HepG2 (cell line): Measurements from ENCODE around the gene TJP1. TPM values are rescaled to one million over a fixed set of nuclear protein-coding genes. Genes with fewer than 3 reads are reported as not detected.

ENCODE experiments used
- ARID4A ChIP-seq: sonication (generic); formaldehyde crosslinking; IDR thresholded peaks from 2 replicates; pipeline ENCODE4 v1.5.0; 2020; ENCODE audit warnings: mild to moderate bottlenecking, missing genetic modification reagents, borderline replicate concordance
- KLF13 ChIP-seq: sonication (generic); formaldehyde crosslinking; IDR thresholded peaks from 2 replicates; pipeline ENCODE4 v1.4.0; 2020; ENCODE audit warnings: mild to moderate bottlenecking, missing genetic modification reagents
- NR2C2 ChIP-seq: sonication (generic); formaldehyde crosslinking; IDR thresholded peaks from 2 replicates; pipeline ENCODE4 v1.4.0; 2020; ENCODE audit warnings: missing genetic modification reagents, mild to moderate bottlenecking, moderate library complexity, borderline replicate concordance
- NR2F1 ChIP-seq, 2 experiments: fragments of 450-650 bp in 1 of 2; formaldehyde crosslinking in 1 of 2; IDR thresholded peaks; 2 replicates each; pipeline versions ENCODE4 v1.5.0 to v1.6.1; 2016 to 2020; ENCODE audit warnings: mild to moderate bottlenecking in 1 of 2, missing compliant biosample characterization in 1 of 2, missing genetic modification reagents in 1 of 2, moderate library complexity in 1 of 2
- SMAD3 ChIP-seq: sonication (generic); formaldehyde crosslinking; IDR thresholded peaks from 2 replicates; pipeline ENCODE4 v1.4.0; 2020; ENCODE audit warnings: missing genetic modification reagents
- TAF15 ChIP-seq: fragments of 200-400 bp; formaldehyde crosslinking; IDR thresholded peaks from one replicate; pipeline ENCODE4 v1.6.1; 2018; ENCODE audit warnings: mild to moderate bottlenecking, low read depth, low read length; ENCODE audit not compliant: poor library complexity, severe bottlenecking
- THAP7 ChIP-seq: sonication (generic); formaldehyde crosslinking; IDR thresholded peaks from 2 replicates; pipeline ENCODE4 v1.8.1; 2023; ENCODE audit warnings: mild to moderate bottlenecking, missing genetic modification reagents
- YEATS4 ChIP-seq: sonication (generic); formaldehyde crosslinking; IDR thresholded peaks from 2 replicates; pipeline ENCODE4 v1.4.0; 2020; ENCODE audit warnings: missing genetic modification reagents, borderline replicate concordance
- ZFP37 ChIP-seq: sonication (generic); formaldehyde crosslinking; IDR thresholded peaks from 2 replicates; pipeline ENCODE4 v1.4.0; 2020; ENCODE audit warnings: missing genetic modification reagents, borderline replicate concordance
- ZNF256 ChIP-seq: sonication (generic); formaldehyde crosslinking; conservative IDR thresholded peaks from 2 replicates; pipeline ENCODE4 v1.4.0; 2020; ENCODE audit warnings: missing genetic modification reagents
- ZNF350 ChIP-seq: sonication (generic); formaldehyde crosslinking; IDR thresholded peaks from 2 replicates; pipeline ENCODE4 v1.4.0; 2020; ENCODE audit warnings: mild to moderate bottlenecking, low read depth, missing genetic modification reagents, borderline replicate concordance
- ZNF564 ChIP-seq: sonication (generic); formaldehyde crosslinking; IDR thresholded peaks from 2 replicates; pipeline ENCODE4 v1.8.1; 2023; ENCODE audit warnings: mild to moderate bottlenecking, missing genetic modification reagents
- ZNF572 ChIP-seq: sonication (generic); formaldehyde crosslinking; IDR thresholded peaks from 2 replicates; pipeline ENCODE4 v1.5.1; 2020; ENCODE audit warnings: mild to moderate bottlenecking, missing genetic modification reagents
- ZNF597 ChIP-seq: sonication (generic); formaldehyde crosslinking; IDR thresholded peaks from 2 replicates; pipeline ENCODE4 v1.5.0; 2020; ENCODE audit warnings: missing genetic modification reagents
- ZNF629 ChIP-seq: sonication (generic); formaldehyde crosslinking; conservative IDR thresholded peaks from 2 replicates; pipeline ENCODE4 v1.5.0; 2020; ENCODE audit warnings: missing genetic modification reagents
- ZNF644 ChIP-seq: IDR thresholded peaks from 2 replicates; pipeline ENCODE4 v1.6.1; 2016; ENCODE audit warnings: low read depth
- polyA plus RNA-seq, 8 experiments: library from polyadenylated mRNA; depleted of rRNA in 3 of 8; stranded (reverse) in 7 of 8; unstranded in 1 of 8; fragments of >200 nt; fragmentation: Illumina TruSeq in 4 of 8; extraction: Trizol in 4 of 8; gene quantifications; 2 replicates each; pipeline versions ENCODE4 v1.2.1 to v1.2.3, GENCODE V29; 2011 to 2016; ENCODE audit warnings: low read depth in 4 of 8, missing spikeins in 1 of 8, mixed read lengths in 1 of 8; ENCODE audit not compliant: insufficient read depth in 1 of 8
- total RNA-seq, 5 experiments: library from RNA; depleted of rRNA; stranded (reverse); fragments of >200 nt; fragmentation: Illumina TruSeq; extraction: Trizol; gene quantifications; 2 replicates each; pipeline ENCODE4 v1.2.3, GENCODE V29; 2016; ENCODE audit warnings: low read depth in 1 of 5
- TF ChIP-seq, protein P1 (sequence below): IDR thresholded peaks from 2 replicates; pipeline ENCODE4 v1.6.1; 2016; ENCODE audit warnings: missing genetic modification reagents, missing compliant biosample characterization
- TF ChIP-seq, protein P2 (sequence below): sonication (generic); formaldehyde crosslinking; IDR thresholded peaks from 2 replicates; pipeline ENCODE4 v1.5.1; 2020; ENCODE audit warnings: mild to moderate bottlenecking, missing genetic modification reagents

The TJP1 gene
- total and polyA plus RNA-seq, 2 of the 13 experiments (the other 11 are each of a cell fraction or from before 2014, with no cell fraction given): 25.9 to 27.1 TPM

- TF ChIP-seq ZNF572 (CRISPR knock-in tag) (peak; percentile 91), ZNF629 (CRISPR knock-in tag) (no peak), ARID4A (CRISPR knock-in tag) (peak; percentile 66), THAP7 (CRISPR knock-in tag) (0 out of 2 replicates have a peak, but pooled peaks have one; percentile 36), YEATS4 (0 out of 2 replicates have a peak, but pooled peaks have one; percentile 7), ZNF597 (CRISPR knock-in tag) (no peak), ZNF350 (CRISPR knock-in tag) (peak; percentile 31; the same call in 1 of the 2 replicates), NR2F1 (CRISPR knock-in tag; IDR thresholded peaks at IDR 0.05) (0 out of 4 replicates have a peak, but pooled peaks of 1 of the 2 experiments have one; percentile 12), ZNF644 (peak; percentile 89), TAF15 (no peak), ZNF564 (CRISPR knock-in tag) (peak; percentile 57; the same call in 1 of the 2 replicates), SMAD3 (no peak), NR2C2 (0 out of 2 replicates have a peak, but pooled peaks have one; percentile 34), KLF13 (CRISPR knock-in tag) (0 out of 2 replicates have a peak, but pooled peaks have one; percentile 31), ZFP37 (CRISPR knock-in tag) (peak; percentile 75; the same call in 1 of the 2 replicates), ZNF256 (CRISPR knock-in tag) (no peak)
- TF ChIP-seq, protein P1, sequence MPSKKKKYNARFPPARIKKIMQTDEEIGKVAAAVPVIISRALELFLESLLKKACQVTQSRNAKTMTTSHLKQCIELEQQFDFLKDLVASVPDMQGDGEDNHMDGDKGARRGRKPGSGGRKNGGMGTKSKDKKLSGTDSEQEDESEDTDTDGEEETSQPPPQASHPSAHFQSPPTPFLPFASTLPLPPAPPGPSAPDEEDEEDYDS (CRISPR knock-in tag): no peak
- TF ChIP-seq, protein P2, sequence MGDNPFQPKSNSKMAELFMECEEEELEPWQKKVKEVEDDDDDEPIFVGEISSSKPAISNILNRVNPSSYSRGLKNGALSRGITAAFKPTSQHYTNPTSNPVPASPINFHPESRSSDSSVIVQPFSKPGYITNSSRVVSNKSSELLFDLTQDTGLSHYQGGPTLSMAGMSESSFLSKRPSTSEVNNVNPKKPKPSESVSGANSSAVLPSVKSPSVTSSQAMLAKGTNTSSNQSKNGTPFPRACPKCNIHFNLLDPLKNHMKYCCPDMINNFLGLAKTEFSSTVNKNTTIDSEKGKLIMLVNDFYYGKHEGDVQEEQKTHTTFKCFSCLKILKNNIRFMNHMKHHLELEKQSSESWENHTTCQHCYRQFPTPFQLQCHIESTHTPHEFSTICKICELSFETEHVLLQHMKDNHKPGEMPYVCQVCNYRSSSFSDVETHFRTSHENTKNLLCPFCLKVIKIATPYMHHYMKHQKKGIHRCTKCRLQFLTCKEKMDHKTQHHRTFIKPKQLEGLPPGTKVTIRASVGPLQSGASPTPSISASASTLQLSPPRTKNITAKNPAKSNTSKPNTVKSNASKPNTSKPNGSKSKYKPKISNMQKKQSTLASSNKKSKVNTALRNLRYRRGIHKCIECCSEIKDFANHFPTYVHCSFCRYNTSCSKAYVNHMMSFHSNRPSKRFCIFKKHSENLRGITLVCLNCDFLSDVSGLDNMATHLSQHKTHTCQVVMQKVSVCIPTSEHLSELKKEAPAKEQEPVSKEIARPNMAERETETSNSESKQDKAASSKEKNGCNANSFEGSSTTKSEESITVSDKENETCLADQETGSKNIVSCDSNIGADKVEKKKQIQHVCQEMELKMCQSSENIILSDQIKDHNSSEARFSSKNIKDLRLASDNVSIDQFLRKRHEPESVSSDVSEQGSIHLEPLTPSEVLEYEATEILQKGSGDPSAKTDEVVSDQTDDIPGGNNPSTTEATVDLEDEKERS: 0 out of 2 replicates have a peak, but pooled peaks have one; percentile 19
Observed at GRCh38 chr15:29822684-29823459, 604 bp upstream of the TJP1 start (continued).
